ENCODE measurements around the gene TFF3.

Gene TFF3

GRCh38 chr21:42315296-42315891, at the start of gene TFF3:
TFF3 (minus strand) TSS chr21:42315409; CDS start chr21:42315374, 35 bp downstream.
- DNase-seq: peak; percentile 95 to 99 (median 95)

GRCh38 chr21:42364304-42364865, 49.2 kb upstream of the TFF3 start:
- DNase-seq: no peak

DNA sequence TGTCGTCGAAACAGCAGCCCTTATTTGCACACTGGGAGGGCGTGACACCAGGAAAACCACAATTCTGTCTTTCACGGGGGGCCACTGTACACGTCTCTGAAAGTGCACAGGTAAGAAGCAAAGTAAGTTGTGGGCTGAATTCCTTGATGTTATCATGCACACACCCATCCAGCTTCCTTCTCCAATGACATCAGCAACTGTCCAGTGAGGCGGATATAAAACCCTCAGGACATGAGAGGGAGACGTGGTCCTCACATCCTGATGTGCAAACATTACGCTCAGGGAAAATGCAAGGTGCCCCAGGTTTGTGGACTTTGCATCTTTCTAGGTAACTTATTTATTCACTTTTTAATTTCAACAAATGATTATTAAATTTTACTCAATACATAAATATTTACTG, 48.1 kb upstream of the TFF3 start:
- peak in 1 of 3 experiments; percentile 11 for DNase-seq

- DNase-seq: no peak
These were observed 47.5 kb upstream of the TFF3 start for GRCh38 chr21:42362700-42363099.

GRCh38 chr21:42362198-42362597, 47.0 kb upstream of the TFF3 start:
- no peak for DNase-seq

DNA sequence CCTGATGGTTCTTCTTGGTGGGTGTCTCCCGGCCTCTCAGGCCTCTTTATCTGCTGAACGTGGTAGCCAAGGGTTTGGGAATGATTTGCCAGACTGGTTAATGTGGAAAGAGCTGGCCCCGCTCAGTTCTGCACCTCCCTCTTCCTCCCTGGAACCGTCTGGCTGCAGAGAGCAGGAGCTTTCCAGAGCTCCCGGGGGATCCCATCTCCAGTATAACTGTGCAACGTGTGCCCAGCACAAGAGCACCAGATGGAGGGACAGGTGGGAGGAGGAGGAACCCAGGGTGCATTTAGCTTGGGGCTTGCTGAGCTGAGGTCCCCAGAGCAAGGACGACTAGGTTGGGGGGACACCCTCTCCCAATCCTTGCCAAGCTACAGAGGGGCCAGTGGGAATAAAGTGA, 46.1 kb upstream of the TFF3 start:
- DNase-seq: peak in 1 of 3 experiments; percentile 10

DNA sequence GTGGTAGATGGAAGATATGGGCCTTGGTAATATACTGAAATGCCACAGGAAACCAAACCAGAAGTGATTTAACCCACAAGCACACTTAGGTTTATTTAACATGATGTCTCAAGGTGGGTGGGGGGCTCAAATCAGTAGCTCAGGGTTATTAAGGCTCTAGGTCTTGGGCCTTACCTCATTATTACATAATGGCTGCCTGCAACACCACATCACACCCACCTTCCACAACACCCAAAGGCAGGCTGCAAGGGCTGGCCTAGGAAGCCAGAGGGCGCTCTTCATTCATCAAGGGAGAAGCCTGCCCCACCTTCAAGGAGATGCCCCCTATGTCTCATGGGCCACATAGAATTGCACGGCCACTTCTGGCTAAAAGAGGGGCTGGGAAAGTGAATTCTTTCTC, 45.1 kb upstream of the TFF3 start:
- DNase-seq: no peak

DNA sequence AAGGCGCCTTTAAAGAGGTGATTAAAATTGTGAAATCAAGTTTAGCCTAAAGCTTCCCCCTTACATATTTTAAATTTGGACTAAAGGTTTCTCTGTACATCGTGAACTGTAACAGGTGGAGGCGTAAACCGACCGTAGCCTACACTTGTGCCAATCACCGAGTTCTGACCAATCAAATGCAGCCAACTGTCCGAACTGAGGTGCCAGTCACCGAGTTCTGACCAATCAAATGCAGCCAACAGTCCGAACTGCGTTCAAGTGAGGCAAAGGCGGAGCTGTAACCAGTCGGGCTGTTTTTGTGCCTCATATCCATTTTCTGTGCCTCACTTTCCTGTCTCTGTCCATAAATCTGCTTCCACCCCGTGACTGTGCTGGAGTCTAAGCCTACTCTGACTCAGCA, 43.7 kb upstream of the TFF3 start:
- DNase-seq: no peak

DNA sequence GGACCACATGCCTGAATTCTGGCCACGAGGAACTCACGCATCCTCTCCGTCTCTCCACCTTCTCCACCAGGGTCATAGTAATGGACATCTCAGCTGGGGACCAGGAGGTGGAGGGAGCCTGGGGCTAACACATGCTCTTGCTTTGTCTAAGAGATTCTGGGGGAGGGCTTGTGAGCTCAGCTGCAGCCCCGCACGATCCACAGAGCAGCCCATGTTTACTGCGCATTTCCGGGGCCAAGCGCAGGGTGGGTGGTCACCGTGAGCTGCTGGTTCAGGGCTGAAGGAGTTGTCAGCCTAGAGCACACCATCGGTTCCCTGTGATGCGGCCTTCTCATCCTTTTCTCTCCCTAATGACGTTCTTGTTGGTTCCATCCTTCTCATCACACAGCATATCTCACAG, 43.1 kb upstream of the TFF3 start:
- no peak for DNase-seq

DNA sequence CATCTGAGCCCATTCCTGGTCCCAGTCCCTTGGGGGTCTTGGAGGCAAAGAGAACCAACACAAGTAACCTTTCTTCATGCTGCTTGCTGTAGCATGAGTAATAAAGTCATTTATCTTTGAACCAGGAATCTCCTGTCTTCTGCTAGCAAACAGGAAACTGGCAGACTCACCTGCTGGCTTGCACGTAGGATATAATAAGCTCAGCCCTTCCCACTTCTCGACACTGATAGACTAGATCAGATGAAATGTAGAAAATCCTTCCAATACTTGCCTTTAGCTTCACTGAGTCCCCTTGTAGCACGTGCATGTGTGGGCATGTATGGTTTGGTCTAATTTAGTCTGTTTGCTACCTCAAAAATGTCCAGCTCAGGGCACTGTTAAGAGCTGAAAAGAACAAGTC, 42.1 kb upstream of the TFF3 start:
- no peak for DNase-seq

DNA sequence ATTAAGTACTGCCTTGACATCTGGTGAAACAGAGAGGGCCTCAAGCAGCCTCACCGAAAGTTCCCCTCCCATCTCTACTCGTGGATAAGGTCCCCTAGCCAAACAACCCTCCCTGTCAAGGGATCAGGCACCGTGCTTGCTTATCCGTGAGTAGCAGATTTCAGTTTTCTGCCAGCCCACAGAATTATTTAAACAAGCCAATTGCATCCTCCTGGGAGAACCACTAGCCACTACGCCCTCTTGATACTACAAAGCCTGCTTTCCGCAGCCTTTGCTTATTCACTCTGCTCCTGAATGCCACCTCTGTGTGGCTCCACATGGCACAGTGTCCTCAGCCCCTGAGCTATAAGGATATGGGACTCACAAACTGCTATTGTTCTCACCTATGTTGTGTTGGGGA, 41.4 kb upstream of the TFF3 start:
- DNase-seq: no peak

DNA sequence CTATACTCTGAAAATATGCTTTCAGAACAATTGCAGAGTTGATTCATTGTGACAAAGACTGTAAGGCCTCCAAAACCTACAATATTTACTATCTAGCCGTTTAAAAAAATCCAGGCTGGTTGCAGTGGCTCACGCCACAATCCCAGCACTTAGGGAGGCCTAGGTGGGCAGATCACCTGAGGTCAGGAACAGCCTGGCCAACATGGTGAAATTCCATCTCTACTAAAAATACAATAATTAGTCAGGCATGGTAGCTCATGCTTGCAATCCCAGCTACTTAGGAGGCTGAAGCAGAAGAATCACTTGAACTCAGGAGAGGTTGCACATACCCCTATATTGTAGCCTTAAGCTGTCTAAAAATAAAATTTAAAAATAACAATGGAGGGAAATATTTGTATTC, 40.8 kb upstream of the TFF3 start:
- no peak for DNase-seq

DNA sequence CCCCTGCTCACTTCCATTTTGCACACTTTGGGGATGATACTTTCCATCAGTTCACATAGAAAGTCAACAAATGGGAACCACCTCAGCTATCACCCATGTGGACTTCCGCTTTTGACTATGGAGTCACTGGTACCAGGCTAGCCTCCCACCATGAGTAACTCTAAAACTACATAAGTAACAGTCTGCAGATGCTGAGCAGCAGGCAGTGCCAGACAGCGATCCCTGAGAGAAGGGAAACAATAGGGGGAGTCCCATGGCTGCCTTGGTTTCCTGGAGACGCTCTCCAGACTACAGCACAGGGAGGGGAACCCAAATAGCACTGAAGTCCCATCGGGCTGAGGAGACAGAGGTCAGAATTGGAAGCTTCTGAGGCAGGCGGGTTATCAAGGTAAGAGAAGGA, 38.4 kb upstream of the TFF3 start:
- no peak for DNase-seq

- no peak for DNase-seq
These were observed 37.4 kb upstream of the TFF3 start for GRCh38 chr21:42352441-42353095.

GRCh38 chr21:42351626-42352440, 36.6 kb upstream of the TFF3 start:
- DNase-seq: no peak

GRCh38 chr21:42350927-42351426, 35.8 kb upstream of the TFF3 start, which contains the start of gene TFF2:
TFF2 (minus strand) TSS chr21:42350994; CDS start chr21:42350957, 37 bp downstream.
- no peak for DNase-seq

GRCh38 chr21:42350318-42350910, 35.2 kb upstream of the TFF3 start:
- no peak for DNase-seq

- no peak for DNase-seq
These were observed 34.5 kb upstream of the TFF3 start for GRCh38 chr21:42349420-42350317.

DNA sequence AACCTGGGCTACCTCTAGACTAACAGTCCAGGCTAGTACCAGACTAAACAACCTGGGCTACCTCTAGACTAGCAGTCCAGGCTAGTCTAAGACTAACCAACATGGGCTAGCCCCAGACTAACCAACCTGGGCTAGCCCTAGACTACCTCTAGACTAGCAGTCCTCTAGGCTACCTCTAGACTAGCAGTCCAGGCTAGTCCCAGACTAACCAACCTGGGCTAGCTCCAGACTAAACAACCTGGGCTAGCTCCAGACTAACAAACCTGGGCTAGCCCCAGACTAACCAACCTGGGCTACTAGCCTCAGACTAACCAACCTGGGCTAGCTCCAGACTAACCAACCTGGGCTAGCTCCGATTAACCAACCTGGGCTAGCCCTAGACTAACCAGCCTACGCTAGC, 33.6 kb upstream of the TFF3 start:
- DNase-seq: no peak

DNA sequence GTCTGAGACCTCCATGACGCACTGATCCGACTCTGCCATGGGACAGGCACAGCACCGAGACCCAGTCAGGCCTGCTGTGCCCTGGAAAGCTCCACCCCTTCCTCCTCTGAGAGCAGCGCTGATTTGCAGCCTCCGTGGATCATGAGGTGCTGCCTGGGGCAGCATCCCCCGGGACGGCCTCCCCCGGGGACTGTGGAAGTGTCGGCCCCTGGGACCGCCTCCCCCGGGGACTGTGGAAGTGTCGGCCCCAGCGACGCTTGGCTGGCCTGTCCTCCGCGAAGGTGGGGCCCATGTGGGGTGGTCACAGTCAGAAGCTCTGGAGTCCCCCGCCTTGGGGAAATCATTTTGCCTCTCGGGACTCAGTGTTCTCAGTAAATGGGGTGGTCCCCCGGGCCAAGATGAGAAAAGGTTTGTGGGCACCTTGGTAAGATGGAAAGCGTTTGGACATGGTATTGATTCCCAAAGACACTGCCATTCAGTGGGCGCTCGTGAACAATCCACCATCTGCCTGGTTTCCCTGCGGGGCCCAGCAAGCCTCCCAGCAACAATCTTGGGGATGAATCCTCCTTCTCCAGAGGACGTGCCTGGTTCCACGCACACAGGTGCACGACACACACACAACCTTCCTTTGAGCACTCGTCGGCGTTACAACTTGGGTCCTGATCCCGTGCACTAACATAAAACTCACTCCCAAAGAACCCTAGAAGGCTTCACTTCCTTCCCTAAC, 32.6 kb upstream of the TFF3 start:
- DNase-seq: no peak
